WTC11 (cell line): ENCODE data around the gene ETV6. TPM values are rescaled to one million over a fixed set of nuclear protein-coding genes. Genes with fewer than 3 reads are reported as not detected.

Experiments used
- ATAC-seq: fragments of 200-7000 bp; cut with Tn5 transposase; 2 replicates; pipeline ENCODE4 v1.10.0; 2021; ENCODE audit warnings: mild to moderate bottlenecking, moderate library complexity
- CTCF ChIA-PET: fragments of 300-600 bp; sonication (Branson Sonifier 250); formaldehyde crosslinking; loops from one replicate; lab custom pipeline; 2021; ENCODE audit warnings: antibody characterized with exemption; lab: Charles Lee
- POLR2A ChIA-PET: fragments of 350-600 bp; sonication (Branson Sonifier 250); formaldehyde crosslinking; loops from one replicate; lab custom pipeline; 2021; ENCODE audit warnings: antibody characterized with exemption; lab: Charles Lee
- DNase-seq: peaks from one replicate; pipeline ENCODE4 v3.0.0; 2021; ENCODE audit warnings: low spot score
- H3K27ac Mint-ChIP-seq: 2 replicates; pipeline ENCODE4 v1.8.0; 2021; ENCODE audit warnings: mixed read lengths
- H3K27me3 Mint-ChIP-seq: 2 replicates; pipeline ENCODE4 v1.8.0; 2021; ENCODE audit warnings: low read depth, mild to moderate bottlenecking, moderate library complexity, mixed read lengths
- H3K36me3 Mint-ChIP-seq: 2 replicates; pipeline ENCODE4 v1.8.0; 2021; ENCODE audit warnings: mixed read lengths
- H3K4me1 Mint-ChIP-seq: 2 replicates; pipeline ENCODE4 v1.8.0; 2022; ENCODE audit warnings: mixed read lengths
- H3K4me3 Mint-ChIP-seq: 2 replicates; pipeline ENCODE4 v1.8.0; 2021; ENCODE audit warnings: mild to moderate bottlenecking, moderate library complexity, mixed read lengths
- H3K9me3 Mint-ChIP-seq: 2 replicates; pipeline ENCODE4 v1.8.0; 2021; ENCODE audit warnings: mixed read lengths
- JAZF1 ChIP-seq: fragments of 250-450 bp; sonication (Bioruptor Pico); IDR thresholded peaks from 2 replicates; pipeline ENCODE4 v1.9.0; 2021; ENCODE audit warnings: moderate library complexity, mild to moderate bottlenecking, inconsistent platforms
- NR1H2 ChIP-seq: sonication (generic); formaldehyde crosslinking; IDR thresholded peaks from 2 replicates; pipeline ENCODE4 v1.9.0; 2021; ENCODE audit warnings: mild to moderate bottlenecking, moderate library complexity, missing genetic modification reagents
- OVOL2 ChIP-seq: fragments of 250-450 bp; sonication (Bioruptor Pico); IDR thresholded peaks from 2 replicates; pipeline ENCODE4 v1.9.0; 2021; ENCODE audit warnings: mild to moderate bottlenecking, borderline replicate concordance
- RELA ChIP-seq: sonication (generic); formaldehyde crosslinking; IDR thresholded peaks from 2 replicates; pipeline ENCODE4 v1.8.1; 2022; ENCODE audit warnings: missing genetic modification reagents, mild to moderate bottlenecking, borderline replicate concordance
- SP1 ChIP-seq: sonication (generic); formaldehyde crosslinking; conservative IDR thresholded peaks from 2 replicates; pipeline ENCODE4 v1.8.1; 2022; ENCODE audit warnings: missing genetic modification reagents
- ZNF416 ChIP-seq: fragments of 250-450 bp; sonication (Bioruptor Pico); IDR thresholded peaks from 2 replicates; pipeline ENCODE4 v1.9.0; 2021; ENCODE audit warnings: mild to moderate bottlenecking, inconsistent platforms
- total RNA-seq: library from RNA; stranded (reverse); gene quantifications from 3 replicates; pipeline ENCODE4 v1.2.3, GENCODE V29; 2021
- TF ChIP-seq, protein P1 (sequence below): fragments of 250-450 bp; sonication (Bioruptor Pico); conservative IDR thresholded peaks from 2 replicates; pipeline ENCODE4 v1.9.0; 2021; ENCODE audit warnings: mild to moderate bottlenecking
- TF ChIP-seq, protein P2 (sequence below): sonication (generic); formaldehyde crosslinking; IDR thresholded peaks from 2 replicates; pipeline ENCODE4 v1.8.1; 2022; ENCODE audit warnings: low read depth, mild to moderate bottlenecking, moderate library complexity, missing genetic modification reagents, borderline replicate concordance
- TF ChIP-seq, protein P3 (sequence below): sonication (generic); formaldehyde crosslinking; IDR thresholded peaks from 2 replicates; pipeline ENCODE4 v1.8.1; 2022; ENCODE audit warnings: mild to moderate bottlenecking, missing genetic modification reagents, moderate library complexity, borderline replicate concordance
- TF ChIP-seq, protein P4 (sequence below): sonication (generic); formaldehyde crosslinking; IDR thresholded peaks from 2 replicates; pipeline ENCODE4 v1.8.1; 2023; ENCODE audit warnings: mild to moderate bottlenecking, missing genetic modification reagents
- TF ChIP-seq, protein P5 (sequence below): sonication (generic); formaldehyde crosslinking; IDR thresholded peaks from 2 replicates; pipeline ENCODE4 v1.8.1; 2023; ENCODE audit warnings: mild to moderate bottlenecking, missing genetic modification reagents, borderline replicate concordance
- TF ChIP-seq, protein P6 (sequence below): sonication (generic); formaldehyde crosslinking; conservative IDR thresholded peaks from 2 replicates; pipeline ENCODE4 v1.8.1; 2022; ENCODE audit warnings: mild to moderate bottlenecking, missing genetic modification reagents
- TF ChIP-seq, protein P7 (sequence below): fragments of 250-450 bp; sonication (Bioruptor Pico); IDR thresholded peaks from 2 replicates; pipeline ENCODE4 v1.9.0; 2021; ENCODE audit warnings: mild to moderate bottlenecking, borderline replicate concordance

ETV6 gene
- total RNA-seq, 1 experiment from 2014 or later: 23.5 TPM

DNA sequence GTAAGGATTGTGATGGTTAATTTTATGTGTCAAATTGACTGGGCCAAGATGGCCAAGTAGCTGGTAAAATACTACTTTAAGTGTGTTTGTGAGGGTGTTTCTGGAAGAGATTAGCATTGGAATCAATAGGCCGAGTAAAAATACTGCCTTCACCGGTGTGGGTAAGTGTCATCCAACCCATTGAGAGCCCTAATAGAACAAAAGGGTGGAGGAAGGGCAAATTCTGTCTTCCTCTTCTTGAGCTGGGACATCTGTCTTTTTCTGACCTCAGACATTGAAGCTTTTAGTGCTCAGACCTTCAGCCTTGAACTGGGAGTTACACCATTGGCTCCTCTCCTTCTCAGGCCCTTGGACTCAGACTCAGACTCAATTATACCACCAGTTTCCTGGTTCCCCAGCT lies 8.0 kb upstream of the ETV6 start (continued):
- TF ChIP-seq, protein P1, sequence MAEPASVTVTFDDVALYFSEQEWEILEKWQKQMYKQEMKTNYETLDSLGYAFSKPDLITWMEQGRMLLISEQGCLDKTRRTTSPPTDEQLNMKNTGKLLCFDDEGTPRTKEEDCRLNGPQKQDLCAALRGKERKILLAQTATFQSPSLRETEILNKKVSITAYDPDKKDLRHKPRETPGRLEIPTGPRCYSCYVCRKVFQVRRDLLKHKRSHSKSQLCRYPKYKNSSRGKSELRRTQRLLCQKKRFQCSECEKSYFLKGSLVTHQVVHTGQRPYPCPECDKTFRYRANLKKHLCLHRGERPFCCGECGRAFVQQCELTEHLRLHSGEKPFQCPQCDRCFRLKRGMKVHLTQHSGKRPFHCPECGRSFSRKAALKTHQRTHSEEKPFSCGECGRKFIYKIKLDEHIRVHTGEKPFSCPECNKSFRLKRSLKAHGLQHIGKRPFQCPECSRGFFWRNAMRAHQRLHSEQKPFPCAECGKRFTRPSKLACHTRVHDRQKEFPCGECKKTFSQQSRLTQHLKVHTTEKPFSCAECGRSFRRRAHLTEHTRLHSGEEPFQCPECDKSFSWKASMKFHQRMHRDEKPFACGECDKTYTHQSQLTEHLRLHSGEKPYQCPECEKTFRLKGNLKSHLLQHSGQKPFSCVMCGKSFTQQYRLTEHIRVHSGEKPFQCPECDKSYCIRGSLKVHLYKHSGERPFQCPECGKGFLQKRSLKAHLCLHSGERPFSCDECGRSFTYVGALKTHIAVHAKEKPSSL: no peak
- no peak for TF ChIP-seq JAZF1
- TF ChIP-seq ZNF416 (CRISPR knock-in tag): no peak

DNA sequence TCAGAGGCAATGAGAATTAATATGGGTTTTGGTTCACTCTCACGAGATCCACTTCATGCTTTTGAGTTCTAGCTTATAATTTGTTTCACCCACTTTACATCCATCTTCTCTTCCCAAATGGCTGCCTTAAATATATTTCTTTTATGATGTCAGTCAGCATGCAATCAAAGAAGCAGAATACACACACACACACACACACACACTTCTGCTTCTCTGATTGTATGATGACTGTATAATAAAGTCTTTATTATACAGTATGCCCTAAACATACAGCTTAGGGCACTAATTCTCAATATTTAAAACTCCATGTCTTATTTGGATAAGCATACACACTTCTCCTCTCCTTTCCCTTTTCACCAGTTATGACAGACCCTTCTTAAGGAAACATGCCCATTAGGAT lies 6.7 kb upstream of the ETV6 start:
- H3K9me3 Mint-ChIP-seq: peaks cover 5% of the 10 kb centered on the region; the same call in 1 of the 2 replicates
- no peak for ATAC-seq
- no peak for DNase-seq
- H3K4me1 Mint-ChIP-seq: peaks cover 18% of the 10 kb centered on the region
- no peak overlapping the region for H3K4me3 Mint-ChIP-seq
- POLR2A ChIA-PET: interaction anchor here (0.6 kb wide), 1 partner anchor 24 kb away, joined by 4 read pairs; no protein-coding TSS in a partner anchor
- no peak overlapping the region for H3K27ac Mint-ChIP-seq
- TF ChIP-seq SP1 (CRISPR knock-in tag) (no peak), NR1H2 (no peak), OVOL2 (CRISPR knock-in tag) (no peak), RELA (CRISPR knock-in tag) (no peak)
- TF ChIP-seq, protein P2, sequence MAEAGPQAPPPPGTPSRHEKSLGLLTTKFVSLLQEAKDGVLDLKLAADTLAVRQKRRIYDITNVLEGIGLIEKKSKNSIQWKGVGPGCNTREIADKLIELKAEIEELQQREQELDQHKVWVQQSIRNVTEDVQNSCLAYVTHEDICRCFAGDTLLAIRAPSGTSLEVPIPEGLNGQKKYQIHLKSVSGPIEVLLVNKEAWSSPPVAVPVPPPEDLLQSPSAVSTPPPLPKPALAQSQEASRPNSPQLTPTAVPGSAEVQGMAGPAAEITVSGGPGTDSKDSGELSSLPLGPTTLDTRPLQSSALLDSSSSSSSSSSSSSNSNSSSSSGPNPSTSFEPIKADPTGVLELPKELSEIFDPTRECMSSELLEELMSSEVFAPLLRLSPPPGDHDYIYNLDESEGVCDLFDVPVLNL (CRISPR knock-in tag): no peak
- TF ChIP-seq, protein P3, sequence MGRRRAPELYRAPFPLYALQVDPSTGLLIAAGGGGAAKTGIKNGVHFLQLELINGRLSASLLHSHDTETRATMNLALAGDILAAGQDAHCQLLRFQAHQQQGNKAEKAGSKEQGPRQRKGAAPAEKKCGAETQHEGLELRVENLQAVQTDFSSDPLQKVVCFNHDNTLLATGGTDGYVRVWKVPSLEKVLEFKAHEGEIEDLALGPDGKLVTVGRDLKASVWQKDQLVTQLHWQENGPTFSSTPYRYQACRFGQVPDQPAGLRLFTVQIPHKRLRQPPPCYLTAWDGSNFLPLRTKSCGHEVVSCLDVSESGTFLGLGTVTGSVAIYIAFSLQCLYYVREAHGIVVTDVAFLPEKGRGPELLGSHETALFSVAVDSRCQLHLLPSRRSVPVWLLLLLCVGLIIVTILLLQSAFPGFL: no peak
- TF ChIP-seq, protein P4, sequence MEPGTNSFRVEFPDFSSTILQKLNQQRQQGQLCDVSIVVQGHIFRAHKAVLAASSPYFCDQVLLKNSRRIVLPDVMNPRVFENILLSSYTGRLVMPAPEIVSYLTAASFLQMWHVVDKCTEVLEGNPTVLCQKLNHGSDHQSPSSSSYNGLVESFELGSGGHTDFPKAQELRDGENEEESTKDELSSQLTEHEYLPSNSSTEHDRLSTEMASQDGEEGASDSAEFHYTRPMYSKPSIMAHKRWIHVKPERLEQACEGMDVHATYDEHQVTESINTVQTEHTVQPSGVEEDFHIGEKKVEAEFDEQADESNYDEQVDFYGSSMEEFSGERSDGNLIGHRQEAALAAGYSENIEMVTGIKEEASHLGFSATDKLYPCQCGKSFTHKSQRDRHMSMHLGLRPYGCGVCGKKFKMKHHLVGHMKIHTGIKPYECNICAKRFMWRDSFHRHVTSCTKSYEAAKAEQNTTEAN (CRISPR knock-in tag): no peak
- TF ChIP-seq, protein P5, sequence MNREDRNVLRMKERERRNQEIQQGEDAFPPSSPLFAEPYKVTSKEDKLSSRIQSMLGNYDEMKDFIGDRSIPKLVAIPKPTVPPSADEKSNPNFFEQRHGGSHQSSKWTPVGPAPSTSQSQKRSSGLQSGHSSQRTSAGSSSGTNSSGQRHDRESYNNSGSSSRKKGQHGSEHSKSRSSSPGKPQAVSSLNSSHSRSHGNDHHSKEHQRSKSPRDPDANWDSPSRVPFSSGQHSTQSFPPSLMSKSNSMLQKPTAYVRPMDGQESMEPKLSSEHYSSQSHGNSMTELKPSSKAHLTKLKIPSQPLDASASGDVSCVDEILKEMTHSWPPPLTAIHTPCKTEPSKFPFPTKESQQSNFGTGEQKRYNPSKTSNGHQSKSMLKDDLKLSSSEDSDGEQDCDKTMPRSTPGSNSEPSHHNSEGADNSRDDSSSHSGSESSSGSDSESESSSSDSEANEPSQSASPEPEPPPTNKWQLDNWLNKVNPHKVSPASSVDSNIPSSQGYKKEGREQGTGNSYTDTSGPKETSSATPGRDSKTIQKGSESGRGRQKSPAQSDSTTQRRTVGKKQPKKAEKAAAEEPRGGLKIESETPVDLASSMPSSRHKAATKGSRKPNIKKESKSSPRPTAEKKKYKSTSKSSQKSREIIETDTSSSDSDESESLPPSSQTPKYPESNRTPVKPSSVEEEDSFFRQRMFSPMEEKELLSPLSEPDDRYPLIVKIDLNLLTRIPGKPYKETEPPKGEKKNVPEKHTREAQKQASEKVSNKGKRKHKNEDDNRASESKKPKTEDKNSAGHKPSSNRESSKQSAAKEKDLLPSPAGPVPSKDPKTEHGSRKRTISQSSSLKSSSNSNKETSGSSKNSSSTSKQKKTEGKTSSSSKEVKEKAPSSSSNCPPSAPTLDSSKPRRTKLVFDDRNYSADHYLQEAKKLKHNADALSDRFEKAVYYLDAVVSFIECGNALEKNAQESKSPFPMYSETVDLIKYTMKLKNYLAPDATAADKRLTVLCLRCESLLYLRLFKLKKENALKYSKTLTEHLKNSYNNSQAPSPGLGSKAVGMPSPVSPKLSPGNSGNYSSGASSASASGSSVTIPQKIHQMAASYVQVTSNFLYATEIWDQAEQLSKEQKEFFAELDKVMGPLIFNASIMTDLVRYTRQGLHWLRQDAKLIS (CRISPR knock-in tag): no peak
- TF ChIP-seq, protein P6, sequence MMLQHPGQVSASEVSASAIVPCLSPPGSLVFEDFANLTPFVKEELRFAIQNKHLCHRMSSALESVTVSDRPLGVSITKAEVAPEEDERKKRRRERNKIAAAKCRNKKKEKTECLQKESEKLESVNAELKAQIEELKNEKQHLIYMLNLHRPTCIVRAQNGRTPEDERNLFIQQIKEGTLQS (CRISPR knock-in tag): no peak
- TF ChIP-seq, protein P7, sequence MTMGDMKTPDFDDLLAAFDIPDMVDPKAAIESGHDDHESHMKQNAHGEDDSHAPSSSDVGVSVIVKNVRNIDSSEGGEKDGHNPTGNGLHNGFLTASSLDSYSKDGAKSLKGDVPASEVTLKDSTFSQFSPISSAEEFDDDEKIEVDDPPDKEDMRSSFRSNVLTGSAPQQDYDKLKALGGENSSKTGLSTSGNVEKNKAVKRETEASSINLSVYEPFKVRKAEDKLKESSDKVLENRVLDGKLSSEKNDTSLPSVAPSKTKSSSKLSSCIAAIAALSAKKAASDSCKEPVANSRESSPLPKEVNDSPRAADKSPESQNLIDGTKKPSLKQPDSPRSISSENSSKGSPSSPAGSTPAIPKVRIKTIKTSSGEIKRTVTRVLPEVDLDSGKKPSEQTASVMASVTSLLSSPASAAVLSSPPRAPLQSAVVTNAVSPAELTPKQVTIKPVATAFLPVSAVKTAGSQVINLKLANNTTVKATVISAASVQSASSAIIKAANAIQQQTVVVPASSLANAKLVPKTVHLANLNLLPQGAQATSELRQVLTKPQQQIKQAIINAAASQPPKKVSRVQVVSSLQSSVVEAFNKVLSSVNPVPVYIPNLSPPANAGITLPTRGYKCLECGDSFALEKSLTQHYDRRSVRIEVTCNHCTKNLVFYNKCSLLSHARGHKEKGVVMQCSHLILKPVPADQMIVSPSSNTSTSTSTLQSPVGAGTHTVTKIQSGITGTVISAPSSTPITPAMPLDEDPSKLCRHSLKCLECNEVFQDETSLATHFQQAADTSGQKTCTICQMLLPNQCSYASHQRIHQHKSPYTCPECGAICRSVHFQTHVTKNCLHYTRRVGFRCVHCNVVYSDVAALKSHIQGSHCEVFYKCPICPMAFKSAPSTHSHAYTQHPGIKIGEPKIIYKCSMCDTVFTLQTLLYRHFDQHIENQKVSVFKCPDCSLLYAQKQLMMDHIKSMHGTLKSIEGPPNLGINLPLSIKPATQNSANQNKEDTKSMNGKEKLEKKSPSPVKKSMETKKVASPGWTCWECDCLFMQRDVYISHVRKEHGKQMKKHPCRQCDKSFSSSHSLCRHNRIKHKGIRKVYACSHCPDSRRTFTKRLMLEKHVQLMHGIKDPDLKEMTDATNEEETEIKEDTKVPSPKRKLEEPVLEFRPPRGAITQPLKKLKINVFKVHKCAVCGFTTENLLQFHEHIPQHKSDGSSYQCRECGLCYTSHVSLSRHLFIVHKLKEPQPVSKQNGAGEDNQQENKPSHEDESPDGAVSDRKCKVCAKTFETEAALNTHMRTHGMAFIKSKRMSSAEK (CRISPR knock-in tag): no peak
- TF ChIP-seq, all 79 proteins: peak for 0
- Mint-ChIP-seq H3K27me3 (no peaks in the 10 kb centered on the region), H3K36me3 (peaks cover 4% of the 10 kb centered on the region)
- CTCF ChIA-PET: interaction anchor here (1.0 to 1.2 kb wide), 3 partner anchors 61 to 390 kb away, joined by 3 to 4 read pairs (median 3); no protein-coding TSS in a partner anchor
